ENCODE results near the gene TLX1.

- TF ChIP-seq LEF1 (IDR thresholded peaks at IDR 0.05) (no peak), STAT5B (CRISPR knock-in tag; IDR thresholded peaks at IDR 0.05) (no peak), MAX (CRISPR knock-in tag; IDR thresholded peaks at IDR 0.05) (no peak)
Measured at GRCh38 chr10:101095004-101095403, 36.1 kb upstream of the TLX1 start.
